Superior temporal gyrus (tissue), 1 donor: ENCODE results near the gene HES2.
"Not testable (repeated sequence)": the region's sequence is repeated elsewhere in the genome, so short reads cannot be mapped to it uniquely, and the experiment has no call there.

Experiments
- DNase-seq: peaks from one replicate; pipeline ENCODE4 v3.0.0-alpha.2; 2016; ENCODE audit errors: extremely low spot score

HES2 gene

GRCh38 chr1:6418668-6419396, 887 bp downstream of the HES2 start:
- no peak for DNase-seq

- no peak for DNase-seq
Measured at GRCh38 chr1:6417961-6418667, 1.6 kb downstream of the HES2 start.

DNA sequence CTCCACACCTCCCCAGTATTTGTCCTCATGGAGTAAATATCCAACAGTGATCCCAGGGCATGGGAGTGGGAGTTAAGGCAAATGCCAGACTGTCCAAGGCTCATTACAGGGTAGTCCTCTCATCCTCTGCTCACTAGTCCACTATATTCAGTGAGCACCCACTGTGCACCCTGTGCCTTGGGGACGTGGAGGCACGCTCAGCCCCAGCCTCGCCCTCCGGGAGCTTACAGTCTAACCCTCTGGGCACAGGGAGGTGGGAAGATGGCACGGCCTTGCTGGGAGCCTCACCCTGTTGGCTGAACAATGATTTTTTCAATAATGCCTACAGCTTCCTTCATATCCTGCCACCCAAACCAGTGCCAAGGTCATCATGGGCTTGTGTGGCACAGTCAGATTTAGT, 2.8 kb downstream of the HES2 start:
- no peak for DNase-seq

DNA sequence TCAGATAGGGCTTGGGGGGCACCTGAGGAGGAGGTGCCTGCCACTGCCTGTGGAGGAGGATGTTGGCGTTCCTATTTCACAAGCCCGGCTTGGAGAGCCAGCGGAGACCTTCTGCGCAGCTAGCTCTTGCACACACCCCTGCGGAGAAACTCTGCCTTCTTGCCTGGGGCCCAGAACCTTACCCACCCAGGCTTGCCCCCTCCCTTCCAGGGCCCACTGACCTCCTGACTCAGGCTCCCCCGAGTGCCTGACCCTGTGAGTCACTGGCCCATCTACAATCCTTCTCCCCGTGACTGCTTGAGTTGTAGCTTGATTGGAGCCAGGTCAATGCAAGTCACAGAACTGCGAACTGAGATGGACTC, 3.4 kb downstream of the HES2 start:
- DNase-seq, result no peak

GRCh38 chr1:6414881-6415626, 4.7 kb downstream of the HES2 start:
- DNase-seq, result no peak

DNA sequence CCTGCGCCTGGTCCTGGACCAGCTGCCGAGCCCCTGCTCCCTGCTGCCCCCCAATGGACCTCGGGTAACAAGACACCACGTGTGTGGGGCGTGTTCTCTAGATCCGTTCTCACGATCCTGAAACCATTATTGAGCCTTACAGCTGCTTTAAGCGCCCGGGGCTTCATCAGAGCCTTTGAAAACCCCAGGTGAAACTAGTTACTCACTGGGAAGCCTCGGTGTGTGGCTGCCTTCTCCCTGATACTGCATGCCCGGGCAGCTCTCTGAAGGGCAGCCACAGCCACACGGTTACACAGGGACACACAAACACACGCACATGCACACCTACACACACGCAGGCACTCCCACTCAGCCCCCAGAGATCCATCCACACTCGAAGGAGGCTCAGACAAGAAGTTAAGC, 5.3 kb downstream of the HES2 start:
- peak; percentile 32 for DNase-seq

DNA sequence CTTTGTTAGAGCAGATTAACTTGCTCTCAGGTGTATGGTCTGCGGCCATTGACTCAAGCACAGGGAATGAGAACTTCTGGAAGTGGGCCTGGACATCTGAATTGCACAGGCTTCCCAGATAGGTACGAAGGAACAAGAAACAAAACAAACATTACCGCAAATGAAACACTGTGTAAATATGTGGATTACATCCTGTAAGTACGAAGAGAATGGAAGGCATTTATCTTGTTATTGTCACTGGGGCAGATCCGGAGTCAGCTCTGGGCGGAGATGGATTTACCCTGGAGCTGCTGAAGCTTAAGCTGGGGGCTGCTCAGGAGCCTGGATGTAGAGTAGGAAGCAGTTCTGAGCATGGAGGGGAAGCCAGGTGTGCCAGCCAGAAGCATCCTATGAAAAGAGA, 6.8 kb downstream of the HES2 start:
- no peak for DNase-seq

- DNase-seq, result no peak
Measured at GRCh38 chr1:6410248-6410893, 9.3 kb downstream of the HES2 start.

GRCh38 chr1:6409733-6410132, 10.0 kb downstream of the HES2 start:
- DNase-seq, result no peak

DNA sequence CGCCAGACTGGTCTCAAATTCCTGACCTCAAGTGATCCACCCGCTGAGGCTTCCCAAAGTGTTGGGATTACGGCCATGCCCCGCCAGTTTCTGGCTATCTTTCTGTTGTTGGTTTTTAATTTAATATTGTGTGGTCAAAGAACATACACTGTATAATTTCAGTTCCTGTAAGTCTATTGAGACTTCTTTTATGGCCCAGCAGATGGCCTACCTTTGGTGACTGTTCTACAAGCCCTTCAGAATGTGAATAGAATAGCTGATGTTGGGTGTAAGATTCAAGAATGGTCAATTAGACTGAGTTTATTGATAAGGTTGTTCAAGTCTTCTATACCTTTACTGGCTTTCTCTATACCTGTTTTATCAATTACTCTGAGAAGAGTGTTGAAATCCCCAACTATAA, 10.7 kb downstream of the HES2 start:
- no peak for DNase-seq

DNA sequence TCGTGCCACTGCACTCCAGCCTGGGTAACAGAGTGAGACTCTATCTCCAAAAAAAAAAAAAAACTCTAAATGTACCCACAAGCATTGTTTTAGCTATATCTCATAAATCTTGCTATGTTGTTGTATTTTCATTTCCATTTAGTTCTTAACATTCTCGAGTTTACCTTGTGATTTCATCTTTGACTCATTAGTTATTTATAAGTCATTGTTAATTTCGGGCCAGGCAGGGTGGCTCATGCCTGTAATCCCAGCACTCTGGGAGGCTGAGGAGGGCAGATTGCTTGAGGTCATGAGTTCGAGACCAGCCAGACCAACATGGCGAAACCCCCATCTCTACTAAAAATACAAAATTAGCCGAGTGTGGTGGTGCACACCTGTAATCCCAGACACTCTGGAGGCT, 11.7 kb downstream of the HES2 start:
- DNase-seq, result no peak

GRCh38 chr1:6401673-6402072, 18.0 kb downstream of the HES2 start:
- DNase-seq, result no peak

- DNase-seq, result no peak
Measured at GRCh38 chr1:6399294-6399693, 20.4 kb downstream of the HES2 start.

DNA sequence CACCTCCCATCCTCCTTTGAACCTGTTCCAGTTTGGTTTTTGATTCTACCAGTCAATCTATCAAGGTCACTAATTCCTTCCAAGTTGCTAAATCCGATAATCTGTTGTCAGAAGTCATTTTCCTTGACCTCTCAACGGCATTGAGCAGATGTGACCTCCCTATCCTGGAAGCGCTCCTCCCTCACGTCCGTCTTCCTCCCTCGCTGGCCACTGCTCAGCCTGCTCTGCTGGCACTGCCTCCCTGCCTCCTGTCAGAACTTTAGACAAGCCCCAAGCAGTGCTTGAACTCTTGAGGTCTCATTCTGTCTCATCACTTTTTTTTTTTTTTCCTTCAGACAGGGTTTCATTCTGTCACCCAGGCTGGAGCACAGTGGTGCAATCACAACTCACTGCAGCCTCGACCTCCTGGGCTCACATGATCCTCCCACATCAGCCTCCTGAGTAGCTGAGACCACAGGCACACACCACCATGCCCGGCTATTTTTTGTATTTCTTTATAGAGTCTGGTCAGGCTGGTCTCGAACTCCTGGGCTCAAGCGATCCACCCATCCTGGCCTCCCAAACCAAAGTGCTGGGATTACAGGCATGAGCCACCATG, 21.8 kb downstream of the HES2 start:
- DNase-seq, result no peak

GRCh38 chr1:6396998-6397397, 22.7 kb downstream of the HES2 start:
- DNase-seq, result no peak

GRCh38 chr1:6395781-6396244, 23.9 kb downstream of the HES2 start:
- DNase-seq, result not testable (repeated sequence)

DNA sequence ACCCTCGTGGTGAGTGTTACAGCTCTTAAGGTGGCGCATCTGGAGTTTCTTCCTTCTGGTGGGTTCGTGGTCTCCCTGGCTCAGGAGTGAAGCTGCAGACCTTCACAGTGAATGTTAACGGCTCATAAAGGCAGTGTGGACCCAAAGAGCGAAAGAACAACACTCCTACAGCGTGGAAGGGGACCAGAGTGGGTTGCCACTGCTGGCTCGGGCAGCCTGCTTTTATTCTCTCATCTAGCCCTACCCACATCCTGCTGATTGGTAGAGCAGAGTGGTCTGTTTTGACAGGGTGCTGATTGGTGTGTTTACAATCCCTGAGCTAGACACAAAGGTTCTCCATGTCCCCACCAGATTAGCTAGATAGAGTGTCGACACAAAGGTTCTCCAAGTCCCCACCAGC, 24.6 kb downstream of the HES2 start:
- not testable (repeated sequence) for DNase-seq

DNA sequence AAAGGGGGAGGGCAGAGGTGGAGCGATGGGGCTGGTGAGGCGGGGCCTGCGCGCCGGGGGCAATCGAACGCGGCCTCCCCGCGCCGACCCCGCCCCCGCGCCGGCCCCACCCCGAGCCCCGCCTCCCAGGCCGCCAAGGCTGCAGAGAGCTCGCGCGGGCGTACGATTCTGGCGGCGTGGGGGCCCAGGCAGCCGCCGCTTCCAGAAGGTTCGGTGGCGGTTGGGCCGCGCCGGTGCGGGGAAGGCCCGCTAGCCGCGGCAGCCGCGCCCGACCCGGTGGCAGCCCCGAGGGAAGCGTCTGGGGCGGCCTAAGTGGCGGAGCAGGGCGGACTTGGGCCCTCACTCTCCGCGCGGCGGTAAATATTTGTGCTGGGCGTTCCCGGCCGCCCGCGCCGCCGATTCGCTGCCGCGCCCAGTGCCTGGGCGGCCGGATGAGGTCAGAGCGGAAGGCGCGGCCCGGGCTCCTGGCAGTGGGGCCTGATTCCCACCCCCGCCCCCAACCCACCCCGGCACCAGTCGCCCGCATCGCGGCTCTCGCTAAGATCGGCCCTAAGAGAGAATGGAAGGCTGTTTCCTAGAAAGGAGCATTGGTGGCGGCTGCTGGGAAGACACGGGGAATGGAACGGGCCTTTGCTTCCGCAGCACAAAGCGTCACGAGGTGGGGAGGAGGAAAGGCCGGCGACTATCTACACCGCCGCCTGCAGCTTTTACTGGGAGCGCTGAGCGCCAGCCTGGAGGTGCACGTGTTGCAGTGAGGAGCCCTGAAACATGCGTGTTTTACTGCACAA, 26.1 kb downstream of the HES2 start, which contains the start of gene ACOT7:
ACOT7 (minus strand) TSS at position 368 of the 788 bp plus-strand sequence. CDS start 368 bp downstream, outside the sequence.
- DNase-seq, result peak; percentile 86

- DNase-seq, result no peak
Measured at GRCh38 chr1:6392809-6393399, 26.8 kb downstream of the HES2 start.
